Neural cell (in vitro differentiated cells): ENCODE data around the gene HDHD3. TPM values are rescaled to one million over a fixed set of nuclear protein-coding genes. Genes with fewer than 3 reads are reported as not detected.
A peak's percentile ranks its signal among the peaks of the same experiment; 100 is the strongest.

Experiments
- H2AFZ ChIP-seq: fragments of 200-600, 300-800 bp; sonication (generic), shearing (Covaris generic); 2 replicates; pipeline ENCODE4 v1.6.0; 2014; ENCODE audit warnings: low read depth, mild to moderate bottlenecking, antibody characterized with exemption, low read length, moderate library complexity
- H3F3A ChIP-seq: fragments of 200-600 bp; shearing (Covaris generic); 2 replicates; pipeline ENCODE4 v1.6.1; 2016; ENCODE audit warnings: mild to moderate bottlenecking, moderate library complexity, mixed read lengths, antibody characterized with exemption, low read length; ENCODE audit not compliant: insufficient read depth, poor library complexity, severe bottlenecking
- H3K27ac ChIP-seq: fragments of 200-600, 300-800 bp; sonication (generic), shearing (Covaris generic); 2 replicates; pipeline ENCODE4 v1.5.1; 2014; ENCODE audit warnings: mild to moderate bottlenecking, low read length, moderate library complexity
- H3K27me3 ChIP-seq: fragments of 300-800, 200-600 bp; sonication (generic), shearing (Covaris generic); 2 replicates; pipeline ENCODE4 v1.6.0; 2014; ENCODE audit warnings: mild to moderate bottlenecking, low read depth, low read length, moderate library complexity; ENCODE audit not compliant: insufficient read depth
- H3K36me3 ChIP-seq: fragments of 300-800, 200-600 bp; sonication (generic), shearing (Covaris generic); 2 replicates; pipeline ENCODE4 v1.5.1; 2014; ENCODE audit warnings: mild to moderate bottlenecking, antibody characterized with exemption, low read length, moderate library complexity; ENCODE audit not compliant: insufficient read depth
- H3K4me2 ChIP-seq: fragments of 300-800, 200-600 bp; sonication (generic), shearing (Covaris generic); 2 replicates; pipeline ENCODE4 v1.6.0; 2014; ENCODE audit warnings: mild to moderate bottlenecking, low read length
- H3K4me3 ChIP-seq: fragments of 300-800, 200-600 bp; sonication (generic), shearing (Covaris generic); 2 replicates; pipeline ENCODE4 v1.5.1; 2014; ENCODE audit warnings: mild to moderate bottlenecking, low read length, moderate library complexity
- H3K79me2 ChIP-seq: fragments of 200-600 bp; shearing (Covaris generic); replicated peaks from 2 replicates; pipeline ENCODE4 v1.6.0; 2014; ENCODE audit warnings: mild to moderate bottlenecking, low read length, moderate library complexity; ENCODE audit not compliant: insufficient read depth
- H3K9ac ChIP-seq: fragments of 300-800, 200-600 bp; sonication (generic), shearing (Covaris generic); 2 replicates; pipeline ENCODE4 v1.6.1; 2016; ENCODE audit warnings: mild to moderate bottlenecking, low read length, mixed read lengths
- H3K9me2 ChIP-seq: fragments of 200-600 bp; shearing (Covaris generic); 2 replicates; pipeline ENCODE4 v1.6.1; 2016; ENCODE audit warnings: mild to moderate bottlenecking, low read length, mixed read lengths; ENCODE audit not compliant: insufficient read depth
- H3K9me3 ChIP-seq: fragments of 200-600, 300-800 bp; sonication (generic), shearing (Covaris generic); 2 replicates; pipeline ENCODE4 v1.6.1; 2016; ENCODE audit warnings: mild to moderate bottlenecking, mixed run types, low read length, moderate library complexity, mixed read lengths
- H4K20me1 ChIP-seq: fragments of 200-600 bp; shearing (Covaris generic); 2 replicates; pipeline ENCODE4 v1.6.1; 2016; ENCODE audit warnings: mild to moderate bottlenecking, mixed run types; ENCODE audit not compliant: insufficient read depth
- CTCF ChIP-seq: fragments of 450-650 bp; IDR thresholded peaks from 2 replicates; pipeline ENCODE4 v1.5.1; 2014; ENCODE audit warnings: antibody characterized with exemption, mild to moderate bottlenecking, moderate library complexity; ENCODE audit not compliant: poor library complexity, severe bottlenecking
- EP300 ChIP-seq: fragments of 450-650 bp; conservative IDR thresholded peaks from 2 replicates; pipeline ENCODE4 v1.6.1; 2014; ENCODE audit warnings: antibody characterized with exemption, mild to moderate bottlenecking, moderate library complexity; ENCODE audit not compliant: poor library complexity, severe bottlenecking
- EZH2 ChIP-seq: fragments of 200-600, 300-800 bp; shearing (Covaris generic), sonication (generic); IDR thresholded peaks from 2 replicates; pipeline ENCODE4 v1.6.1; 2014; ENCODE audit warnings: antibody characterized with exemption, low read length, borderline replicate concordance, mild to moderate bottlenecking; ENCODE audit not compliant: insufficient read depth, poor library complexity, severe bottlenecking
- MXI1 ChIP-seq: fragments of 450-650 bp; conservative IDR thresholded peaks from 2 replicates; pipeline ENCODE4 v1.6.1; 2014; ENCODE audit warnings: antibody characterized with exemption, mild to moderate bottlenecking; ENCODE audit not compliant: poor library complexity, severe bottlenecking
- POLR2AphosphoS5 ChIP-seq: IDR thresholded peaks from 2 replicates; pipeline ENCODE4 v1.6.1; 2012
- RAD21 ChIP-seq: fragments of 450-650 bp; conservative IDR thresholded peaks from 2 replicates; pipeline ENCODE4 v1.6.1; 2014; ENCODE audit warnings: antibody characterized with exemption, mild to moderate bottlenecking, moderate library complexity
- REST ChIP-seq: IDR thresholded peaks from 2 replicates; pipeline ENCODE4 v1.6.1; 2012; ENCODE audit warnings: borderline replicate concordance
- SMC3 ChIP-seq: fragments of 450-650 bp; conservative IDR thresholded peaks from 2 replicates; pipeline ENCODE4 v1.6.1; 2014; ENCODE audit warnings: antibody characterized with exemption, mild to moderate bottlenecking, moderate library complexity; ENCODE audit not compliant: poor library complexity
- polyA plus RNA-seq: library from polyadenylated mRNA; depleted of rRNA; stranded (reverse); fragments of >200 nt; gene quantifications from 2 replicates; pipeline ENCODE4 v1.2.3, GENCODE V29; 2014

Gene HDHD3
- polyA plus RNA-seq, 1 donor from 2014 or later: 31.2 TPM

GRCh38 chr9:113410207-113410864 is 33.5 kb upstream of the HDHD3 start, which contains the start of the genes C9orf43 and POLE3 (continued):
- TF ChIP-seq CTCF (no peak), EP300 (peak; percentile 82)

GRCh38 chr9:113409883-113410206 is 33.1 kb upstream of the HDHD3 start:
- H3K9me2 ChIP-seq: no peaks in the 10 kb centered on the region
- H3K4me2 ChIP-seq: peak overlapping the region; percentile 66
- no peaks in the 10 kb centered on the region for H3K36me3 ChIP-seq
- no peaks in the 10 kb centered on the region for H3K9me3 ChIP-seq
- peaks cover 13% of the 10 kb centered on the region for H3K79me2 ChIP-seq
- TF ChIP-seq POLR2AphosphoS5 (no peak), RAD21 (no peak), EZH2 (no peak), EP300 (no peak), SMC3 (peak; percentile 28), MXI1 (no peak)
- no peaks in the 10 kb centered on the region for H3K27me3 ChIP-seq
- H3F3A ChIP-seq: peaks cover 2% of the 10 kb centered on the region
- peak overlapping the region; percentile 89 for H3K4me3 ChIP-seq
- peak overlapping the region; percentile 91 for H3K9ac ChIP-seq
- peak overlapping the region; percentile 77 for H2AFZ ChIP-seq
- no peaks in the 10 kb centered on the region for H4K20me1 ChIP-seq
- peak overlapping the region; percentile 98 for H3K27ac ChIP-seq

- H2AFZ ChIP-seq: peak overlapping the region; percentile 77
- H3F3A ChIP-seq: peaks cover 2% of the 10 kb centered on the region
- peak overlapping the region; percentile 98 for H3K27ac ChIP-seq
- H3K9ac ChIP-seq: peak overlapping the region; percentile 91
- peak overlapping the region; percentile 66 for H3K4me2 ChIP-seq
- H3K36me3 ChIP-seq: no peaks in the 10 kb centered on the region
- TF ChIP-seq CTCF (no peak), MXI1 (no peak), REST (no peak), EP300 (no peak), RAD21 (no peak), EZH2 (no peak), SMC3 (no peak)
- no peaks in the 10 kb centered on the region for H3K9me2 ChIP-seq
- H3K9me3 ChIP-seq: no peaks in the 10 kb centered on the region
- no peaks in the 10 kb centered on the region for H4K20me1 ChIP-seq
- H3K79me2 ChIP-seq: peaks cover 13% of the 10 kb centered on the region
- peak overlapping the region; percentile 89 for H3K4me3 ChIP-seq
- H3K27me3 ChIP-seq: no peaks in the 10 kb centered on the region
Observed at GRCh38 chr9:113409481-113409880, 32.7 kb upstream of the HDHD3 start.
